Astrocyte (in vitro differentiated cells and primary cell): ENCODE measurements around the gene FUT9.

Experiments used
- CTCF ChIP-seq: IDR thresholded peaks from 2 replicates; pipeline ENCODE4 v1.5.1; 2011; ENCODE audit warnings: low read depth, mild to moderate bottlenecking, inconsistent platforms, low read length, moderate library complexity; ENCODE audit not compliant: insufficient read depth
- EZH2 ChIP-seq: IDR thresholded peaks from 2 replicates; pipeline ENCODE4 v1.6.1; 2012; ENCODE audit warnings: mild to moderate bottlenecking, low read length, inconsistent platforms; ENCODE audit not compliant: insufficient read depth

DNA sequence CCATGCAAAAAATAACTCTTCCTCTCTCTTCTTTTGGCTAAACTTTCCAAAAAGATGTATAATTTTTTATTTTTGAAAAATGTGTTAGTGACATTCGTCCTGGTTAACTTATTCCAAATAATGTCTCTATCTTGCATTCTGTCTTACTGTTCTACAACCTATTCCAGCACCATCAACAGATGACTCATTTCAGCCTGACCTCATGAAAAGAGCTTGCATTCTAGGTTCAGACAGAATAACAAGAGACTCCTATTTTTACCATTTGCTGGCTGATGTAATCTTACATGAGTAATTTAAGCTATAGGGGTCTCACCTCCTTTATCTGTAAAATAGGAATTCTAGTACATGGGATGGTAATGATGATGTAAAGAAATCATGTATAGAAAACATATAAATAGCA, 109.0 kb downstream of the FUT9 start:
- TF ChIP-seq CTCF (no peak), EZH2 (no peak)
